ENCODE data around the gene RTP5.

RTP5 gene

DNA sequence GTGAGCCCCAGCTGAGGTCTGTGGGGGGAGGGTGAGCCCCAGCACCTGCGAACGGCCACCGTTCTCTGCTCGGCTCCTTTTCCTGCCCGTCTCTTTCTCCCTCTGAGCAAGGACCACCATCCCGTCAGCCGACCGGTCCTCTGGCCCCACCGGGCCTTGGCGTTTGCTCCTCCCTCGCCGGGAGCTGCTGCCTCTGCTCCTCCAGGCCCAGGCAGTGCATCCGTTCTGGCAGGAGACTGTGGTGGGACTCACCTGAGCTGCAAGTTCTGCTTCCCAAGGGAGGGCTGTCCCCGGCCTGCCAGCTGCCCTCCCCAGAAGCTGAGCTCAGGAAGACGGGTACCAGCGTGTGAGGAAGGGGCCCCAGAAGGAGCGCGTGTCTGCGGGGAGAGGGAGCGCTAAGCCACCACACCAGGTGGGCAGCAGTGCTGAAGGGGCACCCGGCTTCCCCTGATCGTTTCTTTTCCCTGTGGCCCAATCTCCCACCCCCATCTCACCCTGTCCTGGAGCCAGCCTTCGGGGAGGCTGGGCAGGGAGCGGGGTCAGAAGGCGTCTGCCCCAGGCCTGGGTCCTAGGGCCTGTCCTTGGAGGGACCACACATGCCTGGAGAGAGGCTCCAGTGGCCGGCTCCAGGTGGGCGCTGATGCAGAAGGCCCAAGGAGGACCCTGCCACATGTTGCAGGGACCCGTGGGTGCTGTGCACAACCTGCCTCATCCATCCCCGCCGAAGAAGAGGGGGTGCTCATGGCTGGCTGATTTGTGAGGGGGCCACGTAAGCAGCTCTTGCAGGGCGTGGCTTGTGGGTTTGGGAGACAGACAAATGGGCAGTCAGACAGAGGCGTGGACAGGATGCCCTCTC is 2.5 kb upstream of the RTP5 start:
- H3K27ac ChIP-seq (ENCODE audit: low read depth, low read length) = no peak overlapping the region
- H3K36me3 ChIP-seq (ENCODE audit: insufficient read depth, low read length) = no peaks in the 10 kb centered on the region
- H3K4me1 ChIP-seq (ENCODE audit: control insufficient read depth, insufficient read depth, low read length, unreplicated experiment) = peaks cover 8% of the 10 kb centered on the region
- no peaks in the 10 kb centered on the region for H3K79me2 ChIP-seq (ENCODE audit: control insufficient read depth, insufficient read depth, low read length, unreplicated experiment)
- no peak overlapping the region for H3K4me3 ChIP-seq (ENCODE audit: low read depth, low read length)
- H3K27me3 ChIP-seq (ENCODE audit: insufficient read depth, low read length) = peaks cover 51% of the 10 kb centered on the region
- no peak overlapping the region for H2AFZ ChIP-seq (ENCODE audit: low read length, unreplicated experiment)

DNA sequence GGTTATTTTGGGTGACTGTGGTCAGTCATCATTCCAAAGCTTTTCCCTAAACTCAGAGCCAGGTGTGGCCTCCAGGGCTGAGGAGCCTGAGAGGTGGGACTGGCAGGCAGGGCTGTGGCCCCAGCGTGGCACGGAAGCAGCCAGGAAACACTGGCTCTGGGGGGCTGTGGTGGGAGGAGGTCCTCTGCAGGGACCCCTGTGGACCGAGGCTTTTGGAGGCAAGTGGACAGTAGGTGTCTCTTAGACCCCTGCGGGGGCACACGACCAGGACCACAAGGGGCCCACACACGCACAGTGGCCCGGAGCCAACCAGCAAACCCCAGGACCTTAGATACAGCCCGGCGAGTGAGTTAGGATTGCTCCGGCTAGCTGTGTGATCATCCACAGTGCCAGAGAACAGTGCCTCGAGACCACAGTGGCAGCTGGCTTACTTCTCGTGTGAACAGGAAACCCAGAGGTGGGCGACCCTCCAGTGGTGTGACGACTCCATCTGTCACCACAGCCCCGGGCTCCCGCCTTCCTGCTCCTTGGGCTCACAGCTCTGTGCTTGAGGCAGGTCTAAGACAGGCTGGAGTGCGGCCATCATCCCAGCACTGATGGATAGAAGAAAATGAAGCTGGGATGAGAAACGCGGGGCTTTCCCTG is 1.6 kb upstream of the RTP5 start:
- Histone ChIP-seq H3K4me3 (ENCODE audit: low read depth, low read length) (no peak overlapping the region), H3K79me2 (ENCODE audit: control insufficient read depth, insufficient read depth, low read length, unreplicated experiment) (no peaks in the 10 kb centered on the region), H3K27me3 (ENCODE audit: insufficient read depth, low read length) (peaks cover 45% of the 10 kb centered on the region), H3K27ac (ENCODE audit: low read depth, low read length) (no peak overlapping the region), H2AFZ (ENCODE audit: low read length, unreplicated experiment) (no peak overlapping the region), H3K4me1 (ENCODE audit: control insufficient read depth, insufficient read depth, low read length, unreplicated experiment) (peaks cover 8% of the 10 kb centered on the region), H3K36me3 (ENCODE audit: insufficient read depth, low read length) (no peaks in the 10 kb centered on the region)

DNA sequence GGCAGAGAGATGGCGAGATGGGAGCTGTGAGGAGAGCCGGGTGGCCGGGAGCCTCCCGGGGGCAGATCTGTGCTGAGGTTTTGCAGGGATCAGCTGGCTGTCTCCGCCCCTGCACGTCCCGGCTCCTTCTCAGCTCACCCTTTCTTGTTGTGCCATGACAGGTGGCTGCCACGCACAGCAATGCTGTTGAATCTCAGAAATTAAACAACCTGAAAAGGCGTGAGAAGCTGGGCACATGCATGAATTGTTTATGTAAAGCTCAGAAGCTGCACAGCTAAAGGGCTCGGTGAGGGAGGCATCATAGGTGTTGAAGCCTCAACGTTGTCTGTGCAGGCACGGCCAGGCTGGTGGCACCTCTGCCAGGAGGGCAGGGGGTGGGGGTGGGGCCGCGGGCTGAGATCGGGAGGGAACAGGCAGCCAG is 858 bp upstream of the RTP5 start:
- H3K4me3 ChIP-seq (ENCODE audit: low read depth, low read length) = no peak overlapping the region
- H3K36me3 ChIP-seq (ENCODE audit: insufficient read depth, low read length) = no peaks in the 10 kb centered on the region
- no peak overlapping the region for H2AFZ ChIP-seq (ENCODE audit: low read length, unreplicated experiment)
- peaks cover 42% of the 10 kb centered on the region for H3K27me3 ChIP-seq (ENCODE audit: insufficient read depth, low read length)
- H3K79me2 ChIP-seq (ENCODE audit: control insufficient read depth, insufficient read depth, low read length, unreplicated experiment) = no peaks in the 10 kb centered on the region
- no peak overlapping the region for H3K27ac ChIP-seq (ENCODE audit: low read depth, low read length)
- peaks cover 6% of the 10 kb centered on the region for H3K4me1 ChIP-seq (ENCODE audit: control insufficient read depth, insufficient read depth, low read length, unreplicated experiment)

DNA sequence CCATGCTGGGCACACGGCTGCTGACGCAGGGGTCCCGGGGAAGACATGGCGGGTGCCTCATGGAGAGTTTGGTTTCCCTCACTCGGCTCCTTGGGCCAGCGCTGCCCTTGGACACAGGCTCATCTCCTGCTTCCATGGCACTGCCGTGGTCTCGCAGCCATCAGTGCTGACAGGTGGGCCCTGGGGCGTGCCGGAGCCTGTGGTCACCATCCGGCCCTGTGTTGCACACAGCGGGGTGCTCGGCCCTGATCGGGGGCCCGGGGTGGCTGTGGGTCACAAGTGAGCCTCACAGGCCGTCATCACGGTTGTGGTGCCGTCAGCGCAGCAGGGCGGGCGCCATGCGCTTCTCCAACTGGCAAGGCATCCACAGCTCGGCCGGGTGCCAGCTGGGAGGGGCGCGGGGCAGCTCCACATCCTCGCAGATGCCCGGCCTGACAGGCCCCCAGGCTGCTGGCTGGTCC is 582 bp downstream of the RTP5 start:
- Histone ChIP-seq H3K4me3 (ENCODE audit: low read depth, low read length) (no peak overlapping the region), H3K27me3 (ENCODE audit: insufficient read depth, low read length) (peaks cover 30% of the 10 kb centered on the region), H3K36me3 (ENCODE audit: insufficient read depth, low read length) (no peaks in the 10 kb centered on the region), H3K79me2 (ENCODE audit: control insufficient read depth, insufficient read depth, low read length, unreplicated experiment) (no peaks in the 10 kb centered on the region), H3K4me1 (ENCODE audit: control insufficient read depth, insufficient read depth, low read length, unreplicated experiment) (no peaks in the 10 kb centered on the region), H2AFZ (ENCODE audit: low read length, unreplicated experiment) (no peak overlapping the region), H3K27ac (ENCODE audit: low read depth, low read length) (no peak overlapping the region)

DNA sequence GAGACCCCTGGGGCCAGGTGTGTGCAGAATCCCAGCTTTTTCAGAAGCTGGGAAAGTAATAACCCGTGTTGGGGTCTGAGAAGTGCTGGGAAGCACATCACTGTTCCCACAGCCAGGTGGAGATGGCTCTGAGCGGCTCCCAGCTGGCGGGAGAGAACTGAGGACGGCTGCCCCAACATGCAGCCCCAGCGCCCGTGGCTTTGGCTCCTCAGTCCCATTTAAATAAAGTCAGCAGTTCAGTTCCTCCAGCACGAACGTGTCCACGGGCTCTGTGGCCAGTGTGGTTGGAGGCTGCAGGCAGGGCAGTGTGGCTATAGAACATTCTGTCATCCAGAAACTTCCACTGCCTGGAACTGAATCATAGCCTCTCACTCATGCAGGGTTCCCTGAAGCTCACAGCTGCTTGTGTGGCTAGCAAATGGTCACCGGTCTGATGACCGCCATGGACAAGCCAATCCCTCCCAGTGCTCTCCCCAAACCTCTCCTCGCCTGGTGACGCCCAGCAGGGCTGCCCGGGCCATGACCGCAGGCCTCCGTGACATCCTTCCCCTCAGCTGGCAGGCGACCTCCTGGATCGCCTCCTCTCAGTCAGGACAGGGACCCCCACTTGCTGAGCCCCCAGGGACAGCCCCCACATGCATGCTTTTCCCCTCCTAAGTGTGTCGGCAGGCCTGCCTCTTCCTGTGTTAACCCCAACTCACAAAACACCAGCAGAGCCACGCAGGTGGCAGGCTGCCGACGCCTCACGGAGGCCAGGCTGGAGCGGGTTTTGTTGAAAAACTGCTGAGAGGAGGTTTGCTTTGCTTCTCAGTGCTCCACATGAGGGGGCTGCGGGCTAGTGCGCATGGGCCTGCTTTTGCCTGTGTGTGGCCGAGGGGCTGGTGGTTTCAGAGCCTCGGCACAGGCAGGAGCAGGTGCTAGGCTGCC is 1.3 kb downstream of the RTP5 start:
- Histone ChIP-seq H3K27me3 (ENCODE audit: insufficient read depth, low read length) (peaks cover 22% of the 10 kb centered on the region), H3K36me3 (ENCODE audit: insufficient read depth, low read length) (no peaks in the 10 kb centered on the region), H3K27ac (ENCODE audit: low read depth, low read length) (no peak overlapping the region), H3K79me2 (ENCODE audit: control insufficient read depth, insufficient read depth, low read length, unreplicated experiment) (no peaks in the 10 kb centered on the region), H2AFZ (ENCODE audit: low read length, unreplicated experiment) (no peak overlapping the region), H3K4me3 (ENCODE audit: low read depth, low read length) (no peak overlapping the region), H3K4me1 (ENCODE audit: control insufficient read depth, insufficient read depth, low read length, unreplicated experiment) (no peaks in the 10 kb centered on the region)

DNA sequence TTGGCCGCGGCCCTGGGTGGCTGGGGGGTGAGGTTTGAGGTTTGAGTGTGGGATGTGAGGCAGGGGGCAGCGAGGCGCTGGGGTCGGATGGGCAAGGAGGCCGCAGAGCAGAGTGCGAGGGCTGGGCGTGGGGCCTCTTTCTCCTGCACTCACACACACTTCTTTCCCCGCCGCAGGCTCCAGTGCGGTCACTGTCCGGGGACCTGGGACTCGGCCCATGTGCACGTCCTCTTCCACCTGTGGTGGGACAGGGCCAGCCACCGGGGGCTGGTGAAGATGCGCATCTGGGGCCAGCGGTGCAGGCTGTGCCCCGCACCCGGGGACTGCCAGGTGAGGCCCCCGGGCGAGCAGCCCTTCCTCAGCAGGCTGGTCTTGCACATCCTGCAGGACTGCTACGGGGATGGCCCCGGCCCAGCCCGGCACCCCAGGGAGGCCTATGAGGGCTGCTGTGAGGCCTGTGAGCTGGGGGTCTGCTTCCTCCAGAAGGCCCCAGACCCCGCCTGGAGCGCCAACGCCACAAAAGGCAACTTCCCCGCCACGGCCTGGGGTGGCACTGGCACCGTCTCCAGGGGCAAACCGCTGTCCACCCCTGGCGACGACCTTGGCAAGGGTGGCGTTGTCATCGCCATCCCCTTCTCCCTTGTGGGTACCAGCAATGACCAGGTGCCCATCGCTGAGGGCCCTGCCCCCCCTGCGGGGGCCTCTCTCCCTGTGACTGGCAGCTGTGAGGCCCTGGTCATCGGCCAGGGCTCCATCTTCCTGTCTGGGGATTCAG is 2.2 kb downstream of the RTP5 start:
- H3K27ac ChIP-seq (ENCODE audit: low read depth, low read length) = no peak overlapping the region
- H3K36me3 ChIP-seq (ENCODE audit: insufficient read depth, low read length) = no peaks in the 10 kb centered on the region
- no peaks in the 10 kb centered on the region for H3K79me2 ChIP-seq (ENCODE audit: control insufficient read depth, insufficient read depth, low read length, unreplicated experiment)
- H2AFZ ChIP-seq (ENCODE audit: low read length, unreplicated experiment) = no peak overlapping the region
- H3K4me1 ChIP-seq (ENCODE audit: control insufficient read depth, insufficient read depth, low read length, unreplicated experiment) = no peaks in the 10 kb centered on the region
- no peak overlapping the region for H3K4me3 ChIP-seq (ENCODE audit: low read depth, low read length)
- peaks cover 17% of the 10 kb centered on the region for H3K27me3 ChIP-seq (ENCODE audit: insufficient read depth, low read length)

DNA sequence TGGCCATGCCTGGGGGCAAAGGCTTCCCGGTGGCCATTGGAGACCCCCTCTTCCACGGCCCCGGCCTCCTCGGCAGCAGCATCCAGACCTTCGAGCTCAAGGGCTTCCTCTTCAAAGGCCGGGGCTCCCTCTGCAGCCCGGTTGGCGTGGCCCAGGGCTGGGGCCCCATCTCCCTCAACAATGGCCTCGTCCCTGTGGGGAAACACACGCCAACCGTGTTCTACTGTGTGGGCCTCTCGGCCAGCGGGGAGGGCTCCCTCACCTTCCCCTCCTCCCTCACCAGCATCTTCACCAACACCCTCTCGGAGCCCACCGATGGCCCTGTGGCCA is 2.7 kb downstream of the RTP5 start:
- Histone ChIP-seq H3K27me3 (ENCODE audit: insufficient read depth, low read length) (peaks cover 12% of the 10 kb centered on the region; the same call in 1 of the 2 replicates), H3K4me3 (ENCODE audit: low read depth, low read length) (no peak overlapping the region)

DNA sequence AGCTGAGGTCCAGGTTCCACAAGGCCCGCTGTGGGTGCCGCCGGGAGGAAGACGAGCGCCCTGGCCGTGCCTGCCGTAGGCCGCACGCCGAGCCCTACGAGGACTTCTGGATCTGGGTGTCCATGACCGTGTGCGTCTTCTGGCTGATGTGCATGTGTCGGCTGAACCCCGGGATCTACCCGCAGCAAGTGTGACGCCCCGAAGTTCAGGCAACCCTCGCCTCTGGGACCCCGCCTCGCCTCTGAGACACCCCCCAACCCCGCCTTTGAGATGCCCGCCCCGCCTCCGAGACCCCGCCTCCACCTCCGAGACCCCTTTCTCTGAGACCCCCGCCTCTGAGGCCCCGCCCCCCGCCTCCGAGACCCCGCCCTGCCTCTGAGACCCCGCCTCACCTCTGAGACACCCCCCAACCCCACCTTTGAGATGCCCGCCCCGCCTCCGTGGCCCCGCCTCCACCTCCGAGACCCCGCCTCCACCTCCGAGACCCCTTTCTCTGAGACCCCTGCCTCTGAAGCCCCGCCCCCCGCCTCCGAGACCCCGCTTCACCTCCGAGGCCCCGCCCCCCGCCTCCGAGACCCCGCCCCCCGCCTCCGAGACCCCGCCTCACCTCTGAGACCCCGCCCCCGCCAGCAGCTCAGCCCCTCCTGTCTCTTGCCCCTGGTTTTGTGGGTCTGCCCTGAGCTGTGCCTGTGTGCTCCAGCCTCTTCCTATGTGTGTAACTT is 3.7 kb downstream of the RTP5 start:
- H2AFZ ChIP-seq (ENCODE audit: low read length, unreplicated experiment) = no peak overlapping the region
- H3K4me3 ChIP-seq (ENCODE audit: low read depth, low read length) = no peak overlapping the region
- H3K36me3 ChIP-seq (ENCODE audit: insufficient read depth, low read length) = no peaks in the 10 kb centered on the region
- H3K4me1 ChIP-seq (ENCODE audit: control insufficient read depth, insufficient read depth, low read length, unreplicated experiment) = no peaks in the 10 kb centered on the region
- H3K27me3 ChIP-seq (ENCODE audit: insufficient read depth, low read length) = peaks cover 3% of the 10 kb centered on the region; the same call in 1 of the 2 replicates
- no peak overlapping the region for H3K27ac ChIP-seq (ENCODE audit: low read depth, low read length)
- no peaks in the 10 kb centered on the region for H3K79me2 ChIP-seq (ENCODE audit: control insufficient read depth, insufficient read depth, low read length, unreplicated experiment)

More for the DNA sequence above, 2.7 kb downstream of the RTP5 start:
- Histone ChIP-seq H3K36me3 (ENCODE audit: insufficient read depth, low read length) (no peaks in the 10 kb centered on the region), H2AFZ (ENCODE audit: low read length, unreplicated experiment) (no peak overlapping the region), H3K27ac (ENCODE audit: low read depth, low read length) (no peak overlapping the region), H3K4me1 (ENCODE audit: control insufficient read depth, insufficient read depth, low read length, unreplicated experiment) (no peaks in the 10 kb centered on the region), H3K79me2 (ENCODE audit: control insufficient read depth, insufficient read depth, low read length, unreplicated experiment) (no peaks in the 10 kb centered on the region)

DNA sequence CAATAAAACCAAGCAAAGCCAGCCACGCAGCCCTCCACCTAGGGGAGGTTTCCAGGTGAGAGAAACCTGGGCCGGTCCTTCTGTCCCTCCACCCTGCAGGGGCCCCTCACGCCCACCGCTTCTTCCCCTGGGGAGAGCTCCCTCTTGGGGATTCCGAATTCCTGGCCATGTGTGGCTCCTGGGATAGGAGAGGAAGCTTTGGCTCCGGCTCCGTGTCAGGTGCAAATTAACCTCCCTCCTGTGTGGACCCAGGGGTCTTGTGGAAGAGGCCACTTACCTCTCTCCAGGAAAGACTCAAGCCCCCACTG is 4.2 kb downstream of the RTP5 start:
- no peaks in the 10 kb centered on the region for H3K79me2 ChIP-seq (ENCODE audit: control insufficient read depth, insufficient read depth, low read length, unreplicated experiment)
- no peaks in the 10 kb centered on the region for H3K27me3 ChIP-seq (ENCODE audit: insufficient read depth, low read length)
- no peak overlapping the region for H2AFZ ChIP-seq (ENCODE audit: low read length, unreplicated experiment)
- H3K27ac ChIP-seq (ENCODE audit: low read depth, low read length) = no peak overlapping the region
- no peaks in the 10 kb centered on the region for H3K4me1 ChIP-seq (ENCODE audit: control insufficient read depth, insufficient read depth, low read length, unreplicated experiment)
- no peak overlapping the region for H3K4me3 ChIP-seq (ENCODE audit: low read depth, low read length)
- no peaks in the 10 kb centered on the region for H3K36me3 ChIP-seq (ENCODE audit: insufficient read depth, low read length)
